ENCODE results near the gene CACNA2D3. TPM values are rescaled to one million over a fixed set of nuclear protein-coding genes. Genes with fewer than 3 reads are reported as not detected.

CACNA2D3 gene
- total RNA-seq, 1 donor from 2014 or later = 0.17 TPM

GRCh38 chr3:54304877-54305276, 182.5 kb downstream of the CACNA2D3 start:
- TF ChIP-seq CTCF (IDR thresholded peaks at IDR 0.05; ENCODE audit: insufficient read depth, low read length, poor library complexity, severe bottlenecking) = no peak
- no peak overlapping the region for H3K4me3 ChIP-seq (ENCODE audit: low read depth, low read length)
- DNase-seq (ENCODE audit: low read depth) = no peak
- no peaks in the 10 kb centered on the region for H3K27me3 ChIP-seq (ENCODE audit: control insufficient read depth, insufficient read depth, low read length)
- H3K36me3 ChIP-seq (ENCODE audit: control insufficient read depth, insufficient read depth, low read length) = no peaks in the 10 kb centered on the region

- Histone ChIP-seq H3K27me3 (ENCODE audit: control insufficient read depth, insufficient read depth, low read length) (no peaks in the 10 kb centered on the region), H3K4me3 (ENCODE audit: low read depth, low read length) (no peak overlapping the region), H3K36me3 (ENCODE audit: control insufficient read depth, insufficient read depth, low read length) (no peaks in the 10 kb centered on the region)
- TF ChIP-seq CTCF (IDR thresholded peaks at IDR 0.05; ENCODE audit: insufficient read depth, low read length, poor library complexity, severe bottlenecking) = no peak
- no peak for DNase-seq (ENCODE audit: low read depth)
These were observed 183.2 kb downstream of the CACNA2D3 start for GRCh38 chr3:54305409-54306099.

DNA sequence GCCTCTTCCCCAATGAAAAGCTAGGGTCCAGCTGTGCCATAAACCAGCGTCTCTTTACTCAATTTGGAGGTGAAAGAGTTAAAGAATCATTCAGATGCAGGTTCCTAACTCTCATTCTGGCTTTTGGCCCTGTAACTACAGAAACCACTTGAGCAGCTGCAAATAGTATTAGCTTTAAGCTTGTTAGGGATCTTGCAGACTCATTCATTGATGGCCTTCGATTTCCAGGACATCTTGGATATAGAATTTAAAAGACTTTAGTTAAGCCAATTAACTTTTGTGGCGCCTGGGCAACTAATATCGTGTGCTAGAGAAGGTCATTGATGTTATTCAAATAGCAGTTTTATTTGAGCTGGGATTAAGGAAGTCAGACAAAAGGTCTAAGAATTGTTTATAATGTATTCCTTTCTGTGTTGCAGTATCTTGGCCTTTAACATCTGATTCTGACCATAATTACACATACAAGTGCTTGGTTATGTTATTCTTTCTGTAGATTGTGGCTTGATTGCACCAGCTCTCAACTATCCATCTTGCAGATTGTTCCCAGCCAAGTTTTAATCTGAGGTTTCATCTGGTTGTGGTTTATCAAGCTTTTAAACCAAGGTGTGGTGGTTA, 185.3 kb downstream of the CACNA2D3 start:
- no peak for DNase-seq (ENCODE audit: low read depth)
- TF ChIP-seq CTCF (IDR thresholded peaks at IDR 0.05; ENCODE audit: insufficient read depth, low read length, poor library complexity, severe bottlenecking) = no peak
- no peak overlapping the region for H3K4me3 ChIP-seq (ENCODE audit: low read depth, low read length)
- H3K36me3 ChIP-seq (ENCODE audit: control insufficient read depth, insufficient read depth, low read length) = no peaks in the 10 kb centered on the region
- no peaks in the 10 kb centered on the region for H3K27me3 ChIP-seq (ENCODE audit: control insufficient read depth, insufficient read depth, low read length)

GRCh38 chr3:54309601-54310000, 187.2 kb downstream of the CACNA2D3 start:
- no peak for DNase-seq (ENCODE audit: low read depth)
- no peak for TF ChIP-seq CTCF (IDR thresholded peaks at IDR 0.05; ENCODE audit: insufficient read depth, low read length, poor library complexity, severe bottlenecking)
- no peaks in the 10 kb centered on the region for H3K27me3 ChIP-seq (ENCODE audit: control insufficient read depth, insufficient read depth, low read length)
- no peaks in the 10 kb centered on the region for H3K36me3 ChIP-seq (ENCODE audit: control insufficient read depth, insufficient read depth, low read length)
- H3K4me3 ChIP-seq (ENCODE audit: low read depth, low read length) = no peak overlapping the region

DNA sequence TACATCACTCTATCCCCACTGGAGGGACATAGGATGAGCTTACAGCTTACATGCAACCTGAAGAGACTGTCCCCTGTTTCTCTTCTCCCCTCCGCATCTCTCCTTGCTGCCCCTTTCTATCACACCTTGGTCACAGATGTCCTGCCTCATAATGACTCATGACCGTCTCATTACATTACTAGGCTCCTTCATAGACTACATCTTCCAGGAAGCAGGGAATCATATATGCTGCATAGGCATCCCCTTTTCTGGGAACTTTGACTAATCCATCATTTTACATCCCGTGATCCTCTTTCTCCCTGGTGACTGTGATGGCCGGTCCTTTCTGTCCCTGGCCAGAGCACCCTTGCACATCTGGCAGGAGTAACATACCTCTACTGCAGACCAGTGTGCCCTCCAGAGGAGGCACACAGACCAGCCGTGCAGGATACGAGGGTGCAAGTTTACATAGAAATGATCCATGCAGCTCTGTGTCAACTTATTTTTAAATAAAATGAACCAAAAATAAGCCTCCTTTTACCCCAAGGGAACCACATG, 188.9 kb downstream of the CACNA2D3 start:
- TF ChIP-seq CTCF (IDR thresholded peaks at IDR 0.05; ENCODE audit: insufficient read depth, low read length, poor library complexity, severe bottlenecking) = no peak
- DNase-seq (ENCODE audit: low read depth) = no peak
- H3K27me3 ChIP-seq (ENCODE audit: control insufficient read depth, insufficient read depth, low read length) = no peaks in the 10 kb centered on the region
- no peak overlapping the region for H3K4me3 ChIP-seq (ENCODE audit: low read depth, low read length)
- H3K36me3 ChIP-seq (ENCODE audit: control insufficient read depth, insufficient read depth, low read length) = no peaks in the 10 kb centered on the region
